ENCODE results near the gene PCDHGC3. TPM values are rescaled to one million over a fixed set of nuclear protein-coding genes. Genes with fewer than 3 reads are reported as not detected.

The PCDHGC3 gene
- total RNA-seq, 1 donor from 2014 or later: 23.6 TPM

DNA sequence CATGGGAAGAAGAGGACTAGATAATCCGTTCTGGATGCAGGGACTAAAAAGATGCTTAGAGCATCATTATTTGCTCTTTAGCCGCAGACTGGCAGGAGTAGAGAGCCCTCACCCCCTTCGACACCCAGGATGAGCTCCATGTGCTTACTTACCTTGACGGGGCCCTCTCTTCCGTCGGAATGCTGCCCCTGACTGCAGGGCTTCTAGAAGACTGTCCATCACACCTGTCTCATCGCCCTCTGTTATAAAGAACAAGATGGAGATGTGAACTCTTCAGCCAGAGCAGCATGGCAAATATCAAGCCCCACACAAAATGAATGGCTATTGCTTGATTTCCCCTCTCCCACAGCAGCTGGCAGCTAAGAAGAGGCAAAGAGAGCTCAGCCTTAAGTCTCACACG is 48.2 kb downstream of the PCDHGC3 start:
- no peak for DNase-seq (ENCODE audit: low read depth)

DNA sequence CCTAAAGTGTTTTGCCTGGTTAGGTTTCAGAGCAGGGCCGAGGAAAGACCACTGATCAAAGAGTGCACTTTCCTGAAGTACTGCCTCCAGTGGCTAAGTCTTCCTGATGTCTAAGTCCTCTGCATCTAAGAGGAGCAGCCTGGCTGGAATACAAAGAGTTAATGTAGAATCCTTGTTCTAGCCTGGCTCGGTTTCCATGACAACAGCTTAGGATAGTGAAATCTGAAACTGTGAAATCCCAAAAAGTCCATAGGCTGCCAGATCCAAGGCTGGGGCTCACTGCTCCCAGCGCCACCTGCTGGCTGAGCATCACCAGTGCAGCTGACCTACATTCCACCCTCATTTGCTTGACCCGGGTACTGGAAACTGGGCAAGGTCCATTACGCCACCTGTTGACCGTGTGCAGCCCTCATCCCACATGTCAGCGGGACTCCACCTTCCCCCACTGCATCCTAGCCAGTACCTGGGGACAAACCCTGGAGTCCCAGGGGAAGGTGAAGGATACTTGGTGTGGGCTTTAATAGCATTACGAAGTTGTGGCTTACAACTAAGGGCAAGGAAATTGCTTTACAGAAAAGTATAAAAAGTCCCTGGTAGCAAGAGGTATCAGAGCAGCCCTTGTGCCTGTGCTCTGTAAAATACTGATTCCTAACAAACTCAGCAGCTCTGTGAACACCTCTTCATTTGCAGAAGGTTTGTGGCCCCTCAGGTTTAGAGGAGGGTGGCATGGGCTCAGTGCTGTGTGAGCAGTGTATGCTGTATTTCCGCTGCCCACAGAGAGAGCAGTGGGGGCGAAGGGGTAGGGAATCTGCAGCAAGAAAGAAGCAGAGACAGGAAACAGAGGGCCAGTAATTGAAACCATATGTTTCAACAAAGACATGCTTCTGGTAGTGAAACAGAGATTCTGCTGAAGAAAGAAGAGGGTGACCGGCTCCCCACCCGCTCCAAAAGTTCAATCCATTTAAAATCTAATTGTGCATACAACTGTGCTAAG is 49.1 kb downstream of the PCDHGC3 start:
- DNase-seq (ENCODE audit: low read depth): peak; percentile 88

DNA sequence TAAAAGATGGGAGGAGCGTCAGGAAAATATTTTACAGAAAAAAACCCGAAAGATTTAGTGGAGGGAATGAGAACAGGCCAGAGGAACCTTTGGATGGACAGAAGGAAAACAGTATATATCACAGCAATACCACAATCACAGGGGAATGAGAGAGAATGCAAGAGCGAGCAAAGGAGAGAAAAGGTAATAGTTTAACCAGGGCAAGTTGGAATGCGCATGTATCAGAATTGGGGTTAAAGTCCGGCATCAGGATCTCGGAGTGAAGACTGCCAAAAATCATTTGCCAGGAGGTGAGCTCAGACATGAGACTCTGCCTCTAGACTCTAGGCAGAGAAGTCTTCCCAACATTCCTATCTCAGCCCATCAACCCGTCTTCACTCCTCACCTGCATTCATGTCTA is 49.9 kb downstream of the PCDHGC3 start:
- peak; percentile 56 for DNase-seq (ENCODE audit: low read depth)

DNA sequence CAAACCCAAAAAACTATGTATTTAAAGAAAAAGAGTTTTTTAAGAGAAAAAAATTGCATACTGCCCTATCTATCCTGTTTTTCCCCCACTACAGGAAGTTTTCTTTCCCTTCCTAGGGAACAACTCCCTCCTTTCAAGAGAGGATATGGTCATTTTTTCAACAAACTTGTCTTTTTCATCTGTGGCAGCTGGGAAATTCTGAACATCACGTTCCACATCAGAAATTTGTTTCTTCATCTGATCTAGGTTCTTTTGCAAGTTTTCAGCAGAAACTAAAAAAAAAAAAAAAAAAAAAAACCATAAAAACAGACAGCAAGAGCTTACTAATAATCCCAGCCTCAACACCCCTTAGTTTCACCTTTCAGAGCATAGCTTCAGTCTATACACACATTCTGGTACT is 51.7 kb downstream of the PCDHGC3 start:
- no peak for DNase-seq (ENCODE audit: low read depth)

Other genes with a start within 250 kb of the PCDHGC3 start
- gene PCDHB15, start 230.6 kb upstream of the PCDHGC3 start, total RNA-seq: under 0.01 and 1.3 TPM in 2 replicates
- 0.20 and 1.0 TPM in 2 replicates for gene SLC25A2, start 171.9 kb upstream of the PCDHGC3 start, total RNA-seq
- gene TAF7, start 155.2 kb upstream of the PCDHGC3 start, total RNA-seq: 68.9 and 99.9 TPM in 2 replicates
- gene PCDHGA1, start 145.5 kb upstream of the PCDHGC3 start, total RNA-seq: under 0.01 and 0.80 TPM in 2 replicates
- gene PCDHGA2, start 137.2 kb upstream of the PCDHGC3 start, total RNA-seq: 1.2 and 3.1 TPM in 2 replicates
- gene PCDHGA3, start 132.1 kb upstream of the PCDHGC3 start, total RNA-seq: 0.17 and 1.0 TPM in 2 replicates
- 0.35 and 4.0 TPM in 2 replicates for gene PCDHGB1, start 125.9 kb upstream of the PCDHGC3 start, total RNA-seq
- 0.87 and 2.1 TPM in 2 replicates for gene PCDHGA4, start 120.9 kb upstream of the PCDHGC3 start, total RNA-seq
- gene PCDHGB2, start 116.0 kb upstream of the PCDHGC3 start, total RNA-seq: 0.35 and 2.7 TPM in 2 replicates
- under 0.01 and 1.3 TPM in 2 replicates for gene PCDHGA5, start 111.8 kb upstream of the PCDHGC3 start, total RNA-seq
- 0.52 and 2.3 TPM in 2 replicates for gene PCDHGB3, start 105.7 kb upstream of the PCDHGC3 start, total RNA-seq
- gene PCDHGA6, start 102.1 kb upstream of the PCDHGC3 start, total RNA-seq: 0.69 and 2.1 TPM in 2 replicates
- 0.52 and 2.3 TPM in 2 replicates for gene PCDHGA7, start 93.2 kb upstream of the PCDHGC3 start, total RNA-seq
- 4.9 and 12.5 TPM in 2 replicates for gene PCDHGB4, start 88.3 kb upstream of the PCDHGC3 start, total RNA-seq
- 0.69 and 1.6 TPM in 2 replicates for gene PCDHGA8, start 83.3 kb upstream of the PCDHGC3 start, total RNA-seq
- gene PCDHGB5, start 78.0 kb upstream of the PCDHGC3 start, total RNA-seq: 9.4 and 17.8 TPM in 2 replicates
- gene PCDHGA9, start 73.2 kb upstream of the PCDHGC3 start, total RNA-seq: 0.52 and 3.2 TPM in 2 replicates
- 1.0 and 2.3 TPM in 2 replicates for gene PCDHGB6, start 67.9 kb upstream of the PCDHGC3 start, total RNA-seq
- 0.52 and 5.1 TPM in 2 replicates for gene PCDHGA10, start 63.0 kb upstream of the PCDHGC3 start, total RNA-seq
- 1.7 and 10.4 TPM in 2 replicates for gene PCDHGB7, start 58.3 kb upstream of the PCDHGC3 start, total RNA-seq
- 1.4 and 3.1 TPM in 2 replicates for gene PCDHGA11, start 54.9 kb upstream of the PCDHGC3 start, total RNA-seq
- 0.52 and 1.7 TPM in 2 replicates for gene PCDHGA12, start 45.5 kb upstream of the PCDHGC3 start, total RNA-seq
- 1.1 TPM in 1 of 2 replicates, not detected in the other for gene PCDHGC4, start 9.1 kb downstream of the PCDHGC3 start, total RNA-seq
- 0.17 and 0.80 TPM in 2 replicates for gene PCDHGC5, start 13.1 kb downstream of the PCDHGC3 start, total RNA-seq
- gene DIAPH1, start 143.0 kb downstream of the PCDHGC3 start, total RNA-seq: 73.1 and 113 TPM in 2 replicates
- 50.2 and 62.0 TPM in 2 replicates for gene HDAC3, start 160.9 kb downstream of the PCDHGC3 start, total RNA-seq
- gene RELL2, start 161.0 kb downstream of the PCDHGC3 start, total RNA-seq: 5.4 and 6.9 TPM in 2 replicates
- gene FCHSD1, start 175.5 kb downstream of the PCDHGC3 start, total RNA-seq: 28.9 and 34.2 TPM in 2 replicates
- 0.69 and 3.6 TPM in 2 replicates for gene ARAP3, start 206.3 kb downstream of the PCDHGC3 start, total RNA-seq

Data from renal cortical epithelial cell (primary cell).